GM12878 (cell line): ENCODE results near the gene MAP4K4. TPM values are rescaled to one million over a fixed set of nuclear protein-coding genes. Genes with fewer than 3 reads are reported as not detected.

ENCODE experiments used
- ATAC-seq: fragments of 200-7000 bp; cut with Tn5 transposase; 3 replicates; pipeline ENCODE4 v1.9.1; 2020; ENCODE audit warnings: mild to moderate bottlenecking, moderate library complexity
- BruUV-seq: library from RNA; stranded (reverse); fragments of 400-500 nt; replicated peaks from 2 replicates; lab custom pipeline; 2021; lab: Mats Ljungman, UMichigan
- CTCF ChIA-PET: fragments of 300-600 bp; sonication (Branson Sonifier 250); formaldehyde crosslinking; extraction: SDS; loops from one replicate; lab custom pipeline; 2021; ENCODE audit warnings: inconsistent platforms; lab: Yijun Ruan, JAX
- POLR2A ChIA-PET: fragments of 350-600 bp; formaldehyde crosslinking; extraction: SDS; loops from one replicate; lab custom pipeline; 2021; ENCODE audit warnings: inconsistent platforms; lab: Charles Lee
- RAD21 ChIA-PET: fragments of 300-600 bp; sonication (Branson Sonifier 250); formaldehyde crosslinking; loops from one replicate; lab custom pipeline; 2023; ENCODE audit warnings: antibody characterized with exemption; ENCODE audit not compliant: unreplicated experiment; lab: Charles Lee
- SMC1A ChIA-PET: fragments of 300-600 bp; sonication (Branson Sonifier 250); formaldehyde crosslinking; loops from one replicate; lab custom pipeline; 2023; ENCODE audit not compliant: unreplicated experiment, uncharacterized antibody; lab: Charles Lee
- DNase-seq: peaks from one replicate; pipeline ENCODE4 v3.0.0-alpha.2; 2011; ENCODE audit warnings: low read depth, low spot score
- FAIRE-seq: peaks from 3 replicates; lab custom pipeline; 2011; peaks lifted over from hg19 to GRCh38; lab: Jason Lieb, UNC
- H2AFZ ChIP-seq: 2 replicates; pipeline ENCODE4 v1.6.0; 2011; ENCODE audit warnings: low read depth, low read length, control low read depth; ENCODE audit not compliant: control insufficient read depth
- H3K27ac ChIP-seq: 2 replicates; pipeline ENCODE4 v1.5.1; 2011; ENCODE audit warnings: control low read depth; ENCODE audit not compliant: control insufficient read depth, insufficient read depth
- H3K27me3 ChIP-seq, 2 experiments: replicated peaks in 1 of 2; 2 replicates each; pipeline versions ENCODE4 v1.6.0 to v1.6.1; 2011; ENCODE audit warnings: low read length in 1 of 2; ENCODE audit not compliant: control insufficient read depth in 2 of 2, insufficient read depth in 2 of 2
- H3K36me3 ChIP-seq, 2 experiments: 2 replicates each; pipeline ENCODE4 v1.5.1; 2011; ENCODE audit warnings: low read length in 1 of 2; ENCODE audit not compliant: control insufficient read depth in 2 of 2, insufficient read depth in 2 of 2
- H3K4me1 ChIP-seq: 2 replicates; pipeline ENCODE4 v1.6.1; 2011; ENCODE audit warnings: mild to moderate bottlenecking, low read length, moderate library complexity, mixed read lengths; ENCODE audit not compliant: control insufficient read depth, insufficient read depth
- H3K4me2 ChIP-seq: 2 replicates; pipeline ENCODE4 v1.6.0; 2011; ENCODE audit warnings: control low read depth; ENCODE audit not compliant: control insufficient read depth, insufficient read depth
- H3K4me3 ChIP-seq: fragments of 200-600 bp; sonication (generic); 2 replicates; pipeline ENCODE4 v1.5.1; 2016
- H3K79me2 ChIP-seq: 2 replicates; pipeline ENCODE4 v1.6.0; 2011; ENCODE audit warnings: low read length; ENCODE audit not compliant: control insufficient read depth, insufficient read depth
- H3K9ac ChIP-seq: 2 replicates; pipeline ENCODE4 v1.8.0; 2011; ENCODE audit warnings: low read length, control low read depth, mixed read lengths; ENCODE audit not compliant: control insufficient read depth, insufficient read depth
- H3K9me3 ChIP-seq: replicated peaks from 3 replicates; pipeline ENCODE4 v1.5.1; 2011; ENCODE audit warnings: mild to moderate bottlenecking, low read length; ENCODE audit not compliant: control insufficient read depth, insufficient read depth
- H4K20me1 ChIP-seq: 2 replicates; pipeline ENCODE4 v1.6.0; 2011; ENCODE audit not compliant: control insufficient read depth, insufficient read depth
- CHD4 ChIP-seq: fragments of 200-600 bp; sonication (generic); IDR thresholded peaks from 2 replicates; pipeline ENCODE4 v1.6.1; 2016; ENCODE audit warnings: mild to moderate bottlenecking
- EGR1 ChIP-seq, 2 experiments: IDR thresholded peaks; 1 replicate in 1 of 2; 2 replicates in 1 of 2; pipeline ENCODE4 v1.6.1; 2011 to 2012; ENCODE audit warnings: low read depth in 2 of 2, low read length in 2 of 2, borderline replicate concordance in 1 of 2, mild to moderate bottlenecking in 1 of 2, moderate library complexity in 1 of 2
- ESRRA ChIP-seq: IDR thresholded peaks from 2 replicates; pipeline ENCODE4 v1.6.1; 2012; ENCODE audit warnings: mild to moderate bottlenecking, low read length, improper control_type of control experiment
- EZH2 ChIP-seq: IDR thresholded peaks from 2 replicates; pipeline ENCODE4 v1.6.1; 2012; ENCODE audit warnings: low read depth, mild to moderate bottlenecking, control low read depth, inconsistent platforms, low read length, borderline replicate concordance; ENCODE audit not compliant: control insufficient read depth
- GATAD2B ChIP-seq: fragments of 450-650 bp; conservative IDR thresholded peaks from 2 replicates; pipeline ENCODE4 v1.6.1; 2017; ENCODE audit warnings: low read depth, mild to moderate bottlenecking, moderate library complexity
- HDAC2 ChIP-seq: fragments of 200-600 bp; sonication (generic); IDR thresholded peaks from 2 replicates; pipeline ENCODE4 v1.6.1; 2017
- IKZF1 ChIP-seq: fragments of 450-650 bp; conservative IDR thresholded peaks from 2 replicates; pipeline ENCODE4 v1.6.1; 2017; ENCODE audit warnings: antibody characterized with exemption, mild to moderate bottlenecking
- LARP7 ChIP-seq: fragments of 450-650 bp; IDR thresholded peaks from 2 replicates; pipeline ENCODE4 v1.6.1; 2017; ENCODE audit warnings: mild to moderate bottlenecking
- MEF2A ChIP-seq: IDR thresholded peaks from 2 replicates; pipeline ENCODE4 v1.6.1; 2011; ENCODE audit warnings: low read depth, mild to moderate bottlenecking, low read length, moderate library complexity; ENCODE audit not compliant: insufficient read depth
- MTA2 ChIP-seq: fragments of 450-650 bp; IDR thresholded peaks from 2 replicates; pipeline ENCODE4 v1.6.1; 2016; ENCODE audit warnings: low read depth, mild to moderate bottlenecking, moderate library complexity
- MTA3 ChIP-seq: IDR thresholded peaks from 2 replicates; pipeline ENCODE4 v1.6.1; 2012; ENCODE audit warnings: low read length, inconsistent platforms, borderline replicate concordance
- NFIC ChIP-seq: IDR thresholded peaks from 2 replicates; pipeline ENCODE4 v1.6.1; 2012; ENCODE audit warnings: low read depth, mild to moderate bottlenecking, inconsistent platforms, low read length, moderate library complexity
- NKRF ChIP-seq: fragments of 450-650 bp; conservative IDR thresholded peaks from 2 replicates; pipeline ENCODE4 v1.6.1; 2017; ENCODE audit warnings: mild to moderate bottlenecking, moderate library complexity
- RBBP5 ChIP-seq: fragments of 200-600 bp; sonication (generic); conservative IDR thresholded peaks from 2 replicates; pipeline ENCODE4 v1.6.1; 2016
- RFX5 ChIP-seq: IDR thresholded peaks from 2 replicates; pipeline ENCODE4 v1.6.1; 2011; ENCODE audit warnings: low read depth, low read length, improper control_type of control experiment
- RUNX3 ChIP-seq: IDR thresholded peaks from 2 replicates; pipeline ENCODE4 v1.6.1; 2012; ENCODE audit warnings: low read length, inconsistent platforms
- SKIL ChIP-seq: fragments of 450-650 bp; IDR thresholded peaks from 2 replicates; pipeline ENCODE4 v1.6.1; 2017; ENCODE audit warnings: mild to moderate bottlenecking, low read depth, inconsistent platforms; ENCODE audit not compliant: poor library complexity, severe bottlenecking
- TCF3 ChIP-seq: IDR thresholded peaks from 2 replicates; pipeline ENCODE4 v1.6.1; 2012; ENCODE audit warnings: low read depth, mild to moderate bottlenecking, low read length, borderline replicate concordance; ENCODE audit not compliant: insufficient read depth
- WGBS: methylation state at CpG from one replicate; pipeline ENCODE4 v1.1.6; 2016; ENCODE audit warnings: low lambda C conversion rate; ENCODE audit not compliant: insufficient replicate concordance, insufficient coverage; ENCODE audit errors: missing lambda C conversion rate; 5-methylcytosine and 5-hydroxymethylcytosine counted together
- in situ Hi-C: fragments of 300-500 bp; cut with MboI; formaldehyde crosslinking; loops from 9 replicates; pipeline ENCODE4 v1.14.3; 2018; ENCODE audit warnings: mixed read lengths
- intact Hi-C: fragments of 100-400 bp; cut with micrococcal nuclease; formaldehyde crosslinking; loops from one replicate; pipeline ENCODE4 v1.14.2; 2022; ENCODE audit not compliant: unreplicated experiment
- polyA plus RNA-seq, 11 experiments: library from polyadenylated mRNA; depleted of rRNA in 4 of 11; unstranded in 6 of 11; stranded (reverse) in 5 of 11; fragments of >200 nt; fragmentation: Nextera tagmentation in 4 of 11; fragmentation: Illumina TruSeq in 1 of 11; extraction: Ambion mirVana in 4 of 11; extraction: Trizol in 1 of 11; gene quantifications; 1 replicate in 1 of 11; 2 replicates in 10 of 11; pipeline versions ENCODE4 v1.2.1 to v1.2.3, GENCODE V29; 2011 to 2016; ENCODE audit warnings: inconsistent platforms in 2 of 11, missing spikeins in 2 of 11, low read depth in 1 of 11
- total RNA-seq, 4 experiments: library from RNA; depleted of rRNA in 3 of 4; stranded (reverse); fragments of >200 nt in 3 of 4; fragmentation: Illumina TruSeq in 1 of 4; extraction: Trizol in 1 of 4; gene quantifications; 2 replicates each; pipeline versions ENCODE4 v1.2.1 to v1.2.3, GENCODE V29; 2013 to 2021

Gene MAP4K4
- total and polyA plus RNA-seq, 10 of the 15 experiments (the other 5 are each of a cell fraction or from before 2014, with no cell fraction given), result 1.9 to 50.4 (median 9.7) TPM

- TF ChIP-seq NKRF (no peak), HDAC2 (no peak), LARP7 (no peak), RUNX3 (no peak), IKZF1 (no peak)
Observed at GRCh38 chr2:101816598-101816997, 119.1 kb downstream of the MAP4K4 start (continued).

- no peaks in the 10 kb centered on the region for H3K4me1 ChIP-seq
- no peak for FAIRE-seq
- no peak overlapping the region for H3K9ac ChIP-seq
- no peaks in the 10 kb centered on the region for H3K79me2 ChIP-seq
- 64% methylated on average over 6 of the region's 6 CpGs for WGBS
- no peaks in the 10 kb centered on the region for H3K36me3 ChIP-seq
- CTCF ChIA-PET, result interaction anchor here (1.8 to 5.7 kb wide), 2 partner anchors 10 to 14 kb away, joined by 7 to 22 read pairs; no protein-coding TSS in a partner anchor
- no peak overlapping the region for H3K4me2 ChIP-seq
- H2AFZ ChIP-seq, result no peak overlapping the region
- TF ChIP-seq NFIC (no peak), RBBP5 (no peak), EGR1 (IDR thresholded peaks at IDR 0.05; ENCODE audit: borderline replicate concordance in 1 of 2, low read depth in 2 of 2, low read length in 2 of 2) (no peak), MTA3 (no peak), MTA2 (no peak), RFX5 (no peak), MEF2A (no peak), TCF3 (no peak), GATAD2B (no peak), SKIL (no peak), ESRRA (no peak), CHD4 (no peak), EZH2 (no peak)
- no TSS peak for BruUV-seq
- no peak for ATAC-seq
- POLR2A ChIA-PET, result no interaction called here
- intact Hi-C loops, result no loop called here
- SMC1A ChIA-PET, result no interaction called here
- no peak overlapping the region for H3K4me3 ChIP-seq
- no peak for DNase-seq
- no peaks in the 10 kb centered on the region for H4K20me1 ChIP-seq
- H3K27me3 ChIP-seq, result no peaks in the 10 kb centered on the region
- H3K9me3 ChIP-seq, result no peaks in the 10 kb centered on the region
- in situ Hi-C loops, result no loop called here
- no peak overlapping the region for H3K27ac ChIP-seq
- RAD21 ChIA-PET, result interaction anchor here (1.3 kb wide), 1 partner anchor 36 kb away, joined by 4 read pairs; no protein-coding TSS in a partner anchor
Observed at GRCh38 chr2:101817481-101817880, 120.0 kb downstream of the MAP4K4 start.
